Tibial artery (tissue), 4 donors: ENCODE measurements around the gene A4GALT.
"Not testable (repeated sequence)": the region's sequence is repeated elsewhere in the genome, so short reads cannot be mapped to it uniquely, and the experiment has no call there.

Source experiments
- DNase-seq, 2 donors: peaks; one replicate each; pipeline ENCODE4 v3.0.0-alpha.2; 2019
- H3K27ac ChIP-seq, 2 donors: fragments of 200-600 bp; sonication (generic) in 1 of 2; 1 replicate in 1 of 2; 2 replicates in 1 of 2; pipeline ENCODE4 v1.5.1; 2018 to 2019; ENCODE audit warnings: mild to moderate bottlenecking in 1 of 2
- H3K27me3 ChIP-seq, 2 donors: fragments of 200-600 bp; sonication (generic) in 1 of 2; one replicate each; pipeline versions ENCODE4 v1.5.1 to v1.6.0; 2016 to 2019
- H3K36me3 ChIP-seq, 3 donors: fragments of 200-600 bp; sonication (generic) in 2 of 3; one replicate each; pipeline ENCODE4 v1.5.1; 2016 to 2019; ENCODE audit warnings: mild to moderate bottlenecking in 2 of 3
- H3K4me1 ChIP-seq, 4 donors: fragments of 200-600 bp; sonication (generic) in 2 of 4; 1 replicate in 3 of 4; 2 replicates in 1 of 4; pipeline ENCODE4 v1.5.1; 2016 to 2019
- H3K4me3 ChIP-seq, 2 donors: fragments of 200-600 bp; sonication (generic) in 1 of 2; 1 replicate in 1 of 2; 2 replicates in 1 of 2; pipeline ENCODE4 v1.5.1; 2018 to 2019; ENCODE audit warnings: mild to moderate bottlenecking in 2 of 2
- H3K9me3 ChIP-seq, 3 donors: fragments of 200-600 bp; sonication (generic) in 1 of 3; one replicate each; pipeline ENCODE4 v1.5.1; 2016 to 2019
- CTCF ChIP-seq, 2 experiments: fragments of 200-600 bp in 1 of 2; fragments of 450-650 bp in 1 of 2; IDR thresholded peaks; one replicate each; pipeline ENCODE4 v1.5.1; 2017 to 2019; ENCODE audit warnings: antibody characterized with exemption in 2 of 2, mild to moderate bottlenecking in 1 of 2, moderate library complexity in 1 of 2
- intact Hi-C: fragments of 100-400 bp; cut with DNase I; formaldehyde crosslinking; loops from one replicate; pipeline ENCODE4 v1.15.0; 2023; ENCODE audit warnings: low total_unique reads

The A4GALT gene

DNA sequence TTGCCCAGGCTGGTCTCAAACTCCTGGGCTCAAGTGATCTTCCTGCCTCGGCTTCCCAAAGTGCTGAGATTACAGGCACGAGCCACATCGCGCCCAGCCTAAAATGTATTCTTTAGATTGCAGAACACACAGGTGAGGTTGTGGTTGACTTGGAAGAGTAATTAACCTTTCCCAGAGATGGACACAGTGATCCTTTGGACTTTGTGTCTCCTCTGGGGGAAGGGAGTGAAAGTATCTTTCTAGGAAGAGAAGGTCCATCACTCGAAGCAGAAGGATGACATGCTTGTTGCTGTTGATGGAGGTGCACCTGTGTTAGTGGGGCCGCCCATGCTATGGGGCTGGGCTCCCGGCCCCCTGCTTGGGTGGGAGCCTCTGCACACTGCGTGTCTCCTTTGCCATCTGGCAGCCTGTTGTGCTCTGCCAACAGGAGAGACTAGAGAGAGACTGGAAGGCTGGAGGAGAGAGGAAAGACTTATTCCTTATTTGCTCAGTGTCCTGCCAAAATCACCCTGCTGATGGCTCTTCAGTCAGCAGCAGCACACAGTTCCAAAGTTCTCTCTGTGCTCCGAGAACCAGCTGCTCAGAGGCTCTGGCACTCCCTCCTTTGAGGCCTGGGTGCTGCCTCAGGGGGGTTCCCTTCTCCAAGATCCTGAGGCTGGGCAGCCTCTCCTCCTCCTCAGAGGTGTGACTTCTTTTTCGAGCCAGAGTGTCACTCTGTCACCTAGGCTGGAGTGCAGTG lies 38.4 kb downstream of the A4GALT start:
- no peak for TF ChIP-seq CTCF (IDR thresholded peaks at IDR 0.05)
- DNase-seq: peak in 1 of 2 donors; percentile 62
- no peaks in the 10 kb centered on the region for H3K9me3 ChIP-seq
- no peaks in the 10 kb centered on the region for H3K27me3 ChIP-seq
- peak overlapping the region; percentile 89 to 96 for H3K27ac ChIP-seq
- H3K4me1 ChIP-seq: peaks cover 0 to 79% (median 58%) of the 10 kb centered on the region in 4 donors
- no peak overlapping the region for H3K4me3 ChIP-seq
- H3K36me3 ChIP-seq: no peaks in the 10 kb centered on the region
- intact Hi-C loops: no loop called here

- intact Hi-C loops: no loop called here
- Histone ChIP-seq H3K27ac (no peak overlapping the region), H3K36me3 (no peaks in the 10 kb centered on the region), H3K27me3 (no peaks in the 10 kb centered on the region), H3K4me1 (peaks cover 0 to 79% (median 57%) of the 10 kb centered on the region in 4 donors), H3K4me3 (no peak overlapping the region), H3K9me3 (no peaks in the 10 kb centered on the region)
- no peak for TF ChIP-seq CTCF (IDR thresholded peaks at IDR 0.05)
- peak in 1 of 2 donors; percentile 74 for DNase-seq
These were observed 40.0 kb downstream of the A4GALT start for GRCh38 chr22:42680648-42681047.

GRCh38 chr22:42679691-42680090 lies 41.0 kb downstream of the A4GALT start:
- intact Hi-C loops: no loop called here
- H3K4me1 ChIP-seq: peaks cover 0 to 79% (median 54%) of the 10 kb centered on the region in 4 donors
- DNase-seq: no peak
- H3K27ac ChIP-seq: no peak overlapping the region
- no peak for TF ChIP-seq CTCF (IDR thresholded peaks at IDR 0.05)
- no peaks in the 10 kb centered on the region for H3K27me3 ChIP-seq
- H3K36me3 ChIP-seq: no peaks in the 10 kb centered on the region
- H3K9me3 ChIP-seq: no peaks in the 10 kb centered on the region
- no peak overlapping the region for H3K4me3 ChIP-seq

DNA sequence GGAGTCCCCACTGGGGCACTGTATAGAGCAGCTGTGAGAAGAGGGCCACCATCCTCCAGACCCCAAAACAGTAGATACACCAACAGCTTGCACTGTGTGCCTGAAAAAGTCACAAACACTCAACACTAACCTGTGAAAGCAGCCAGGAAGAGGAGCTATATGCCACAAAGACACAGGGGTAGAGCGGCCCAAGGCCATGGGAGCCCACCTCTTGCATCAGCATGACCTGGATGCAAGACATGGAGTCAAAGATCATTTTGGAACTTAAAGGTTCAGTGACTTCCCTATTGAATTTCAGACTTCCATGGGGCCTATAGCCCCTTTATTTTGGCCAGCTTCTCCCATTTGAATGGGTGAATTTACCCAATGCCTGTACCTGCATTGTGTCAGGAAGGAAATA lies 41.8 kb downstream of the A4GALT start:
- TF ChIP-seq CTCF (IDR thresholded peaks at IDR 0.05): no peak
- no peaks in the 10 kb centered on the region for H3K9me3 ChIP-seq
- intact Hi-C loops: no loop called here
- peaks cover 0 to 79% (median 51%) of the 10 kb centered on the region in 4 donors for H3K4me1 ChIP-seq
- H3K36me3 ChIP-seq: no peaks in the 10 kb centered on the region
- no peak overlapping the region for H3K27ac ChIP-seq
- no peak for DNase-seq
- no peaks in the 10 kb centered on the region for H3K27me3 ChIP-seq
- H3K4me3 ChIP-seq: no peak overlapping the region

- H3K4me3 ChIP-seq, DNase-seq, H3K27me3 ChIP-seq, H3K36me3 ChIP-seq, H3K9me3 ChIP-seq, intact Hi-C loops, H3K27ac ChIP-seq: not testable (repeated sequence)
- H3K4me1 ChIP-seq: peaks cover 0 to 78% (median 48%) of the 10 kb centered on the region in 4 donors
These were observed 42.7 kb downstream of the A4GALT start for GRCh38 chr22:42677936-42678335.

DNA sequence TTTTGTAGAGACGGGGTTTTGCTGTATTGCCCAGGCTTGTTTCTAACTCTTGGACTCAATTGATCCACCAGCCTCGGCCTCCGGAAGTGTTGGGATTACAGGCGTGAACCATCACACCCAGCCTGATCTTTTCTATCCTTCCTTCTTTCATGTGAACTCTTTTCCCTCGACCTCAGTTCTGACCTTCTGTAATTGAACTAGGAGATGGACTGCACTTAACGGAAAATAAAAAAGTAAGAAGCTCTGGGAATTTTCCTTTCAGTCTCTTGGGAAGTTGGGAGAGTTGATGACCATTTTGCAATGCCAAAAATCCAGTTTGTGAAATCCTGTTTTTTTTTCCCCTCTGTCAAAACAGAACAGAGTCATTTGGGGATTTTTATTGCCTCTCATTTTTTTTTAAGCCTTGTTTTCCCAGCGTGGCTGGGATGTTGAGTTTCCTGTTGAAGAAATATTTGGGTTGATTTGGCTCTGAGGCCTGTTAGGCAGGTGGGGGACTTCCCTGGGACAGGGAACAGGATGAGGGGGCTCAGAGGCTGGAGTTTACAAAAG lies 44.5 kb downstream of the A4GALT start:
- Histone ChIP-seq H3K36me3 (no peaks in the 10 kb centered on the region), H3K4me1 (peaks cover 0 to 69% (median 40%) of the 10 kb centered on the region in 4 donors), H3K9me3 (no peaks in the 10 kb centered on the region), H3K27me3 (no peaks in the 10 kb centered on the region), H3K27ac (peak overlapping the region; percentile 79 to 80), H3K4me3 (no peak overlapping the region)
- DNase-seq: no peak
- TF ChIP-seq CTCF (IDR thresholded peaks at IDR 0.05): no peak
- intact Hi-C loops: no loop called here
